ENCODE measurements around the gene OR51B6. TPM values are rescaled to one million over a fixed set of nuclear protein-coding genes. Genes with fewer than 3 reads are reported as not detected.
"Not testable (repeated sequence)": the region's sequence is repeated elsewhere in the genome, so short reads cannot be mapped to it uniquely, and the experiment has no call there.

OR51B6 gene
- not detected in 2 replicates for total RNA-seq (2014; rRNA removed; shearing (Covaris generic))

- no peak for DNase-seq (ENCODE audit: low spot score)
- in situ Hi-C loops (cut with HindIII; ENCODE audit: low sequenced_read_pairs), result no loop called here
These were observed at the start of gene OR51B6 for GRCh38 chr11:5351208-5351607. TSS of gene OR51B6 (plus strand) at chr11:5351508. CDS start at chr11:5351508, 0 bp downstream.

- in situ Hi-C loops (cut with HindIII; ENCODE audit: low sequenced_read_pairs), result no loop called here
These were observed 49.5 kb upstream of the OR51B6 start, which contains the start of gene OR51B4 for GRCh38 chr11:5301846-5302245. TSS of gene OR51B4 (minus strand) at chr11:5301946. CDS start at chr11:5301946, 0 bp downstream.

GRCh38 chr11:5303626-5304025 is 47.7 kb upstream of the OR51B6 start:
- peak; percentile 46 for DNase-seq (ENCODE audit: low spot score)
- in situ Hi-C loops (cut with HindIII; ENCODE audit: low sequenced_read_pairs), result no loop called here

More at GRCh38 chr11:5301846-5302245, 49.5 kb upstream of the OR51B6 start, which contains the start of gene OR51B4:
- DNase-seq (ENCODE audit: low spot score), result no peak

- in situ Hi-C loops (cut with HindIII; ENCODE audit: low sequenced_read_pairs), result no loop called here
- DNase-seq (ENCODE audit: low spot score), result no peak
These were observed 47.3 kb upstream of the OR51B6 start for GRCh38 chr11:5304046-5304445.

- in situ Hi-C loops (cut with HindIII; ENCODE audit: low sequenced_read_pairs), result no loop called here
- no peak for DNase-seq (ENCODE audit: low spot score)
These were observed 43.9 kb upstream of the OR51B6 start for GRCh38 chr11:5307256-5308019.

GRCh38 chr11:5310423-5310822 is 40.9 kb upstream of the OR51B6 start:
- in situ Hi-C loops (cut with HindIII; ENCODE audit: low sequenced_read_pairs), result no loop called here
- no peak for DNase-seq (ENCODE audit: low spot score)

- DNase-seq (ENCODE audit: low spot score); in situ Hi-C loops (cut with HindIII; ENCODE audit: low sequenced_read_pairs): not testable (repeated sequence)
These were observed 37.8 kb upstream of the OR51B6 start for GRCh38 chr11:5313326-5314023.

- in situ Hi-C loops (cut with HindIII; ENCODE audit: low sequenced_read_pairs), result no loop called here
- no peak for DNase-seq (ENCODE audit: low spot score)
These were observed 34.0 kb upstream of the OR51B6 start for GRCh38 chr11:5317292-5317691.

GRCh38 chr11:5324197-5324596 is 27.1 kb upstream of the OR51B6 start, which contains the start of gene OR51B2:
TSS of gene OR51B2 (minus strand) at chr11:5324297. CDS start at chr11:5324297, 0 bp downstream.
- in situ Hi-C loops (cut with HindIII; ENCODE audit: low sequenced_read_pairs), result no loop called here

GRCh38 chr11:5335170-5335569 is 16.1 kb upstream of the OR51B6 start:
- DNase-seq (ENCODE audit: low spot score), result no peak
- in situ Hi-C loops (cut with HindIII; ENCODE audit: low sequenced_read_pairs), result no loop called here

More at GRCh38 chr11:5324197-5324596, 27.1 kb upstream of the OR51B6 start, which contains the start of gene OR51B2:
- DNase-seq (ENCODE audit: low spot score), result no peak

GRCh38 chr11:5336331-5336730 is 15.0 kb upstream of the OR51B6 start:
- no peak for DNase-seq (ENCODE audit: low spot score)
- in situ Hi-C loops (cut with HindIII; ENCODE audit: low sequenced_read_pairs), result no loop called here

- DNase-seq (ENCODE audit: low spot score); in situ Hi-C loops (cut with HindIII; ENCODE audit: low sequenced_read_pairs): not testable (repeated sequence)
These were observed 14.1 kb upstream of the OR51B6 start for GRCh38 chr11:5337253-5337652.

- in situ Hi-C loops (cut with HindIII; ENCODE audit: low sequenced_read_pairs), result no loop called here
- DNase-seq (ENCODE audit: low spot score), result no peak
These were observed 11.5 kb upstream of the OR51B6 start for GRCh38 chr11:5339771-5340322.

- in situ Hi-C loops (cut with HindIII; ENCODE audit: low sequenced_read_pairs), result no loop called here
- DNase-seq (ENCODE audit: low spot score), result no peak
These were observed 7.6 kb upstream of the OR51B6 start, which contains the start of gene OR51B5 for GRCh38 chr11:5343474-5344335. TSS of gene OR51B5 (minus strand) at chr11:5343524. CDS start at chr11:5343524, 0 bp downstream.

- DNase-seq (ENCODE audit: low spot score), result no peak
- in situ Hi-C loops (cut with HindIII; ENCODE audit: low sequenced_read_pairs), result no loop called here
These were observed 5.5 kb upstream of the OR51B6 start for GRCh38 chr11:5345831-5346230.

GRCh38 chr11:5348551-5349194 is 2.6 kb upstream of the OR51B6 start:
- no peak for DNase-seq (ENCODE audit: low spot score)
- in situ Hi-C loops (cut with HindIII; ENCODE audit: low sequenced_read_pairs), result no loop called here

- no peak for DNase-seq (ENCODE audit: low spot score)
- in situ Hi-C loops (cut with HindIII; ENCODE audit: low sequenced_read_pairs), result no loop called here
These were observed 1.8 kb upstream of the OR51B6 start for GRCh38 chr11:5349550-5349949.

GRCh38 chr11:5356031-5356430 is 4.7 kb downstream of the OR51B6 start:
- DNase-seq (ENCODE audit: low spot score); in situ Hi-C loops (cut with HindIII; ENCODE audit: low sequenced_read_pairs): not testable (repeated sequence)
